ENCODE data around the gene MEOX1. TPM values are rescaled to one million over a fixed set of nuclear protein-coding genes. Genes with fewer than 3 reads are reported as not detected.

MEOX1 gene
- total RNA-seq, 2 donors from 2014 or later: 3.4 to 6.1 TPM

DNA sequence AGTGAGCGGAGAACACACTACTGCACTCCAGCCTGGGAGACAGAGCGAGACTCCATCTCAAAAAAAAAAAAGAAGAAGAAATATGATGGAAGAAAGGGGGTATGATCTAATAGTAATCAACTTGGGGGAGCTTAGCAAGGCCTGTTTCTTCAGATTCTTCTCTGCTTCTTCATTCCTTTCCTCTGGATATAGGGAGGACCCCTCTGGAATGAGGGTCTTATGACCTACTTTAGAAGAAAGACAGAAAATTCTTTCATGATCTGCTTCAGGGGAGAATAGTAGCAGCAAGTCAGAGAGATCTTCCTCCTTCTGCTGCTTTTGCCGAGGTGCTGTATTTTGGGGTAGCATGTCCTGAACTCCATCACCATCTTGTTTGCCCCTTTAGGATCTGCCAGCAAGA lies 70.7 kb downstream of the MEOX1 start:
- Histone ChIP-seq H3K36me3 (no peaks in the 10 kb centered on the region), H3K9me3 (no peaks in the 10 kb centered on the region), H3K4me3 (no peak overlapping the region), H3K4me1 (replicated peaks) (no peaks in the 10 kb centered on the region), H3K27me3 (replicated peaks; ENCODE audit: insufficient read depth) (no peaks in the 10 kb centered on the region), H3K27ac (peak overlapping the region in 1 of 2 donors; percentile 36)
- no peak for DNase-seq (ENCODE audit: low spot score)
- 96% methylated on average over 3 of the region's 3 CpGs for WGBS
- TF ChIP-seq POLR2A (IDR thresholded peaks at IDR 0.05) (no peak), POLR2AphosphoS5 (IDR thresholded peaks at IDR 0.05) (no peak)
- TF ChIP-seq, protein P1, sequence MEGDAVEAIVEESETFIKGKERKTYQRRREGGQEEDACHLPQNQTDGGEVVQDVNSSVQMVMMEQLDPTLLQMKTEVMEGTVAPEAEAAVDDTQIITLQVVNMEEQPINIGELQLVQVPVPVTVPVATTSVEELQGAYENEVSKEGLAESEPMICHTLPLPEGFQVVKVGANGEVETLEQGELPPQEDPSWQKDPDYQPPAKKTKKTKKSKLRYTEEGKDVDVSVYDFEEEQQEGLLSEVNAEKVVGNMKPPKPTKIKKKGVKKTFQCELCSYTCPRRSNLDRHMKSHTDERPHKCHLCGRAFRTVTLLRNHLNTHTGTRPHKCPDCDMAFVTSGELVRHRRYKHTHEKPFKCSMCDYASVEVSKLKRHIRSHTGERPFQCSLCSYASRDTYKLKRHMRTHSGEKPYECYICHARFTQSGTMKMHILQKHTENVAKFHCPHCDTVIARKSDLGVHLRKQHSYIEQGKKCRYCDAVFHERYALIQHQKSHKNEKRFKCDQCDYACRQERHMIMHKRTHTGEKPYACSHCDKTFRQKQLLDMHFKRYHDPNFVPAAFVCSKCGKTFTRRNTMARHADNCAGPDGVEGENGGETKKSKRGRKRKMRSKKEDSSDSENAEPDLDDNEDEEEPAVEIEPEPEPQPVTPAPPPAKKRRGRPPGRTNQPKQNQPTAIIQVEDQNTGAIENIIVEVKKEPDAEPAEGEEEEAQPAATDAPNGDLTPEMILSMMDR (IDR thresholded peaks at IDR 0.05): no peak
- intact Hi-C loops (cut with DNase I): no loop called here

Small RNAs within 50 kb of the gene (small RNA-seq; reads per million reads assigned to genes)
- gene RF00017: 0 reads per million in 2 donors

Other genes with a start within 250 kb of the MEOX1 start
- gene DHX8, start 177.9 kb downstream of the MEOX1 start, total RNA-seq: 10 to 100 TPM; 35.7 to 52.9 TPM
- gene ETV4, start 115.6 kb downstream of the MEOX1 start, total RNA-seq: 1 to 10 TPM; 2.9 to 4.0 TPM
- gene SOST, start 96.9 kb upstream of the MEOX1 start, total RNA-seq: under 1 TPM in 1 of 2 donors, not detected in 1; 0.18 TPM
- 10 to 100 TPM; 62.4 to 78.9 TPM for gene DUSP3, start 117.1 kb upstream of the MEOX1 start, total RNA-seq
- gene CFAP97D1, start 118.5 kb upstream of the MEOX1 start, total RNA-seq: 1 to 10 TPM in 1 of 2 donors, not detected in 1; 1.1 TPM
- gene MPP3, start 171.2 kb upstream of the MEOX1 start, total RNA-seq: 10 to 100 TPM in 1 of 2 donors, 1 to 10 TPM in 1; 4.4 to 16.4 TPM
- gene CD300LG, start 185.3 kb upstream of the MEOX1 start, total RNA-seq: 10 to 100 TPM in 1 of 2 donors, under 1 TPM in 1; 0.09 to 33.5 TPM
- 10 to 100 TPM; 14.9 to 17.7 TPM for gene MPP2, start 245.6 kb upstream of the MEOX1 start, total RNA-seq

Measured in prostate gland (tissue), 2 donors.